Bronchial epithelial cell (primary cell): Measurements from ENCODE around the gene CEP112. TPM values are rescaled to one million over a fixed set of nuclear protein-coding genes. Genes with fewer than 3 reads are reported as not detected.

Experiments used
- DNase-seq: peaks from one replicate; pipeline ENCODE4 v3.0.0-alpha.2; 2010; ENCODE audit warnings: low read depth
- FAIRE-seq: peaks from 2 replicates; lab custom pipeline; 2011; peaks lifted over from hg19 to GRCh38; lab: Jason Lieb, UNC
- H3K27me3 ChIP-seq: 2 replicates; pipeline ENCODE4 v1.5.1; 2011; ENCODE audit warnings: low read length; ENCODE audit not compliant: control insufficient read depth, insufficient read depth
- H3K36me3 ChIP-seq: 2 replicates; pipeline ENCODE4 v1.5.1; 2011; ENCODE audit warnings: low read length; ENCODE audit not compliant: control insufficient read depth, insufficient read depth
- H3K4me3 ChIP-seq: 2 replicates; pipeline ENCODE4 v1.5.1; 2011; ENCODE audit warnings: mild to moderate bottlenecking, low read depth, low read length, control low read depth
- CTCF ChIP-seq: IDR thresholded peaks from 2 replicates; pipeline ENCODE4 v1.5.1; 2011; ENCODE audit warnings: mild to moderate bottlenecking, moderate library complexity, low read length, control low read depth, inconsistent platforms; ENCODE audit not compliant: insufficient read depth, severe bottlenecking
- total RNA-seq: library from RNA; depleted of rRNA; stranded (reverse); fragments of >200 nt; gene quantifications from 2 replicates; pipeline ENCODE4 v1.2.1, GENCODE V29; 2014

Gene CEP112
- total RNA-seq, 1 donor from 2014 or later = 2.4 TPM

GRCh38 chr17:65902831-65903522 lies 289.0 kb downstream of the CEP112 start:
- no peak for TF ChIP-seq CTCF
- FAIRE-seq (no peak), DNase-seq (no peak)
- H3K36me3 ChIP-seq = no peaks in the 10 kb centered on the region
- no peak overlapping the region for H3K4me3 ChIP-seq
- no peaks in the 10 kb centered on the region for H3K27me3 ChIP-seq

- DNase-seq (no peak), FAIRE-seq (no peak)
- no peak overlapping the region for H3K4me3 ChIP-seq
- H3K36me3 ChIP-seq = no peaks in the 10 kb centered on the region
- TF ChIP-seq CTCF = no peak
- H3K27me3 ChIP-seq = no peaks in the 10 kb centered on the region
These were observed 289.8 kb downstream of the CEP112 start for GRCh38 chr17:65902155-65902554.

DNA sequence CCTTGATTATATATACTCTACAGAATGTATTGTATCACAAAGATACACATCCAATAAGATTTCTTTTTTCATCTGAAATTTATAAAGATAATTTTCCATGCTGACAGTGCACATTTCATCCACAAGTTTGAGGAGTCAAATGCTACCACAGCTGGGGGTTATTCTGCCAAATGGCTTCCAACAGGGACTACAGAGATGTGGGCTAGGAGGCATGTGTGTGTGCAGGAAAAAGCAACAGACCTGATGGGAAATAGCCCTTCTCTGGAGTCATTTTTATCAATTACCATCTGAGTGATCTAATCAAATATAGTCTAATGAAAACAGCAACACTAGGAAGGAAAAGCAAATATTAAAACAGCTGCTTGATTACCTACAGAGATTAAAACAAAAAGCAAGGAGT lies 290.5 kb downstream of the CEP112 start:
- Histone ChIP-seq H3K4me3 (no peak overlapping the region), H3K27me3 (no peaks in the 10 kb centered on the region), H3K36me3 (no peaks in the 10 kb centered on the region)
- no peak for TF ChIP-seq CTCF
- no peak for FAIRE-seq
- no peak for DNase-seq

DNA sequence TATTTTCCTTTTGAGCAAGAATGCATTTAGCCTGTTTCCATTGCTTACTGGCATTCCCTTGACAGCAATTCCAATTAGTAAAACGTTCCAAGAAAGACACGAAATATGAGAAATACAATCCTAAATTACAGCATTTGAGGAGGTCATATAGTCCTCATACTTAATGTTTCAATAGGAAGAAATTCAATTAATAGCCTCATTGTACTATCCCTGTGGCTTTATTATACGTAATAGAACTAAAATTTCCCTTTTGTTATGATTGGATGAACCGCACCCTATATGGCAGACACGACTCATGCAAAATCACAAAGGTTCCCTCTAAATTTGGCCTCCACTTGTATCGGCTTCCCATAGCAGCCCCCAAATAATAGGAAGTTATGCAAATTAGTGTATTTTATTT lies 291.7 kb downstream of the CEP112 start:
- no peak for DNase-seq
- Histone ChIP-seq H3K27me3 (no peaks in the 10 kb centered on the region), H3K36me3 (no peaks in the 10 kb centered on the region), H3K4me3 (no peak overlapping the region)
- TF ChIP-seq CTCF = no peak
- FAIRE-seq = no peak

- Histone ChIP-seq H3K36me3 (no peaks in the 10 kb centered on the region), H3K27me3 (no peaks in the 10 kb centered on the region), H3K4me3 (no peak overlapping the region)
- no peak for TF ChIP-seq CTCF
- FAIRE-seq (no peak), DNase-seq (no peak)
These were observed 293.3 kb downstream of the CEP112 start for GRCh38 chr17:65898651-65899050.

GRCh38 chr17:65896889-65897288 lies 295.0 kb downstream of the CEP112 start:
- FAIRE-seq = no peak

More at GRCh38 chr17:65896889-65897288, 295.0 kb downstream of the CEP112 start:
- no peaks in the 10 kb centered on the region for H3K36me3 ChIP-seq
- TF ChIP-seq CTCF = no peak
- no peaks in the 10 kb centered on the region for H3K27me3 ChIP-seq
- no peak for DNase-seq
- no peak overlapping the region for H3K4me3 ChIP-seq
